ENCODE results near the gene IMP3.

DNA sequence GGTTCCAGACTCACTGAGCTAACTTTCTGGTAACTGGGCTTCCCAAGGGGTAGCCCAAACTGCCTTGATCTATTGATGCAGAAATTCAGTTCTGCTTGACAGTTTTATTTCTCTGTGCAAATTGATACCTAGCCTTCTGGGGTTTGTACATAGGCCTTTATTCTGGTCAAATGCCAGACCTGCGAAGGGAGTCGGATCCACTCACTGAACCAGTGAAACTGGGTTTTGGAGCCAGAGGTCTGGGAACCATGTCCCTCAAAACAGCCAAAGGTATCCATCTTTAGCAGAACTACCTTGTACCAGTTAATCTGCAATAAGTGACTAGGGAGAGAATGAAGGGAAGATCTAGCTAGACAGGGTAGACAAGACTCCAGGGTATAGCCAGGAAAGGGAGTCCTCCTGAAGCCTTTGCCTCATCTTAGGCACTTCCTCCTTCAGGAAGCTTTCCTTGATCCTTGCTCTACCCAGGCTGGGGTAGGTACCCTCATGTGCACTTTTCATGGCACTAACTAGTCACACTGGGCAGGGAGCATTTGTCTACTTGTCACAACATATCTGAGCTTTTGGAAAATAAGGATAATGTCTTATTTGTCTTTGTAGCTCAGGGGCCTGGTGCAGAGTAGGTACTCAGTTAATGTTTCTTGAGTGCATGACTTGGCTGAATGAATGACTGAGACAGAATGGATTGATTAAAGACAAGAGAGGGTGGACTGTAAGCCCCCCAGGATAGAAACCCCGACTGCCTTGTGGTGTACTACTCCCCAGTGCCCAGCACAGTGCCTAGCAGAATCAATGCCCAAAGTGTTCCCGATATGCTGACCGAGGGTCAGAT lies 6.3 kb upstream of the IMP3 start:
- TF ChIP-seq, protein P1, sequence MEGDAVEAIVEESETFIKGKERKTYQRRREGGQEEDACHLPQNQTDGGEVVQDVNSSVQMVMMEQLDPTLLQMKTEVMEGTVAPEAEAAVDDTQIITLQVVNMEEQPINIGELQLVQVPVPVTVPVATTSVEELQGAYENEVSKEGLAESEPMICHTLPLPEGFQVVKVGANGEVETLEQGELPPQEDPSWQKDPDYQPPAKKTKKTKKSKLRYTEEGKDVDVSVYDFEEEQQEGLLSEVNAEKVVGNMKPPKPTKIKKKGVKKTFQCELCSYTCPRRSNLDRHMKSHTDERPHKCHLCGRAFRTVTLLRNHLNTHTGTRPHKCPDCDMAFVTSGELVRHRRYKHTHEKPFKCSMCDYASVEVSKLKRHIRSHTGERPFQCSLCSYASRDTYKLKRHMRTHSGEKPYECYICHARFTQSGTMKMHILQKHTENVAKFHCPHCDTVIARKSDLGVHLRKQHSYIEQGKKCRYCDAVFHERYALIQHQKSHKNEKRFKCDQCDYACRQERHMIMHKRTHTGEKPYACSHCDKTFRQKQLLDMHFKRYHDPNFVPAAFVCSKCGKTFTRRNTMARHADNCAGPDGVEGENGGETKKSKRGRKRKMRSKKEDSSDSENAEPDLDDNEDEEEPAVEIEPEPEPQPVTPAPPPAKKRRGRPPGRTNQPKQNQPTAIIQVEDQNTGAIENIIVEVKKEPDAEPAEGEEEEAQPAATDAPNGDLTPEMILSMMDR (IDR thresholded peaks at IDR 0.05; ENCODE audit: poor library complexity, severe bottlenecking) = no peak
- TF ChIP-seq MXI1 (conservative IDR thresholded peaks at IDR 0.05; ENCODE audit: poor library complexity, severe bottlenecking) (no peak), EP300 (conservative IDR thresholded peaks at IDR 0.05; ENCODE audit: poor library complexity, severe bottlenecking) (no peak), TAF1 (IDR thresholded peaks at IDR 0.05; ENCODE audit: low read depth) (no peak)
